ENCODE measurements around the gene MACROH2A1. TPM values are rescaled to one million over a fixed set of nuclear protein-coding genes. Genes with fewer than 3 reads are reported as not detected.

The MACROH2A1 gene
- 170 TPM in 2 replicates for total RNA-seq

DNA sequence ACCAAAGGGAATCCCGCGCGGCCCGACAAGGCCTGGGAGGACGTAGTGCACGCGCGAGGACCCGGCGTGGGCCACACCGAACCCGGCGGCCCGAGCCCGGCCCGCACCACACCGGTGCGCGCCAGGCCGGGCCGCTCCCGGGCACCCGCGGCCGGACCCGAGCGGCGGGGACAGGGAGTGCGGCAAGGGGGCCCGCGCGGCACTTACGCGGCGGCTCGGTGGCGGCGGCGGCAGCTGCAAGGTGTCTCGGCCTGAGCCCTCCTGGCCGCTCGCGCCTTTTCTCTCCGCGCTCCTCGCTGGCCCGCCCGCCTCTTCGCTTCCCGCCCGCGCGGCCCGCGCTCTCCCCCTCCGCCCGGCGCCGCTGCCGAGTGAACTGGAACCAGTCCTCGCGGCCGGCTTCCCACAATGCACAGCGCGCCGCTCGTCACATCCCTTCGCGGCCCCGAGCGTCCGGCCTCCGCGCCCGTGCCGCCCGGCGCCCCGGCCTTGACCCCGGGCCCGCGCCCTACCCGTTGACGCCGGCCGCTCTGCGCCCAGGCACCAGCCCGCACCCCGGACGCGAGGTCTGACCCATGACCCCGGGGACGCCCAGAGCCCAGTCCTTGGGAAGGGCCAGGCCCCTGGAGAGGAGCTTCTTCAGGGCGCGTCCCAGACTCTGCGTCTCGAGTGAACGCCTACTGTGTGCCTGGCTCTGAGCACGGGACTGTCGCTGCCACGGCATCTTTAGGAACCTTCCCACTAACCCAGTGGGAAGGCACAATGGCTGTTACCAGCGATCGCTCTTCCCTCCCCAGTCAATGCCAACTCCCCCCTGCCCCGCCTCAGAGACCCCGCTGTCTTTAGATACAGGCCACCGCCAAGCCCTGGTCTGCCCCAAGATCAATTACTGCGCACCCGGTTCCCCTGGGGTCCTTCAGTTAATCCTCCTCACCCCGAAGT is at the start of gene MACROH2A1:
Gene MACROH2A1 (minus strand): TSS at position 377 of the 939 bp plus-strand sequence. CDS start 10,138 bp downstream, outside the sequence.

DNA sequence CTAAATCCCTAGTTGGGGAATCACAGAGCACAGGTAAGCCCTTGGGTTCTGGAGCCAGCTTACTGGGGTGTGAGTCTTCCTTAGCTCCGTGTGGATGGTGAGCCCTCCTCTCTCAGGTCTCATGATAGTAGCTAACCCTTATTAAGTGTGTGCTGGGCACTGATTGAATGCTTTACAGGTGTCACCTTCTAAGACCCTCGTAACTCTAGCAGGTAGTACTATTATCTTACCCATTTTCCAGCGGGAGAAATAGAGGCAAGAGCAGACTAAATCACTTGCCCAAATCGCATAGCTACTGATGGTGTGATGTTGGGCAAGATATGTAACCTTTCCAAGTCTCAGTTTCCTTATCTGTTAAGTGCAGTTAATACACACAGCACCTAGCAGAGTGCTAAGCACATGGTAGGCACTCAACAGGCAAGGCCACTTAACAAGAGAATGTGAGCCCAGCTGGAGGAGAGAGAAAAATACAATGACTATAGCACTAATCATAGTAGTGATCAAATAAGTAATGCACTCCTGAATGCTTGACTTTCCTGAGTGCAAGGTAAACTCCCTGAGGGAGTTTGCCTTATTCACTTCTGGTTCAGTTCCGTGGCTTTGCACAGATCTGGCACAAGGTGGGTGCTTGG is 48.4 kb upstream of the MACROH2A1 start, which contains the start of gene DCANP1:
Gene DCANP1 (minus strand): TSS at position 51 of the 632 bp plus-strand sequence. CDS start 240 bp downstream, outside the sequence.

Other genes starting within 250 kb of the MACROH2A1 start
- gene DCANP1, start 48.1 kb upstream of the MACROH2A1 start, total RNA-seq, result not detected in 2 replicates
- gene TIFAB, start 53.1 kb upstream of the MACROH2A1 start, total RNA-seq, result not detected in 2 replicates
- not detected in 2 replicates for gene NEUROG1, start 136.7 kb upstream of the MACROH2A1 start, total RNA-seq
- not detected in 2 replicates for gene CXCL14, start 179.8 kb upstream of the MACROH2A1 start, total RNA-seq